GM18861 (cell line): ENCODE results near the gene FCN3.
"Not testable (repeated sequence)": the region's sequence is repeated elsewhere in the genome, so short reads cannot be mapped to it uniquely, and the experiment has no call there.

ENCODE experiments used
- ATAC-seq: cut with Tn5 transposase; IDR thresholded peaks from one replicate; pipeline ENCODE4 v1.9.1; 2021; ENCODE audit not compliant: unreplicated experiment

FCN3 gene

DNA sequence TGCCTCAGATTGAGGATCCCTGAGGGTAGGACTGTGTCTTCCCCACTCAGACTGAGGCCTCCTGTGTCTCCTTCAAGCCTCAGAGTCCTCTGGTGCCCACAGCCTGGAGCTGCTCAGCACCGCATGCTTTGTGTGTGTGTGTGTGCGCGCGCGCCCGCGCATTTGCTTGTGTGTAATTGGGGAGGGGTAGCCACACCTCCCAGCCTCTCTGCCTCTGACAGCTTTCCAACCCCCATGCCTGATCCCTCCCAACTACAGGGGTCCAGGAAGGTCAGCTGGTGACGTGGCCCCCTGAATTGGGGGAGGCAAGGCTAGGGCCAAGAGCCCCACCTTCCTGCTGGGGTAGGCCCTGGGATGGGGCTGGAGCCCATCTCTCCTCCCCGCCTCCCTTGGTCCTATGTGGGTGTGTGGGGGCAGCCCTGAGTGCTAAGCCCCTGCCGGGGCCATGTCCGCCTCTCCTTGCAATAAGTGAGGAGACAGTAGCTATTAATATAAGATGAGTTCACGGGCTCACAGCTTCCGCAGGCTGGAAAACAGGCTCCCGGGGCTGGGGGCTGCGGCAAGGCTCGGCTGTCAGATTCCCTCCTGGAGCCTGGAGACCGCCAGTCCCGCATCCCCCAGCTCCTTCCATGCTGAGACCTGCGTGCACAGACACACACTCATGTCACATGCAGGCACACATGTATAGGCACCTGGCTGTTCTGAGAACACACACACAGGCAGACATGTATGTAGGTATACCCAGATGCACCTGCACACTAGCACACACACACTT lies 24.8 kb upstream of the FCN3 start:
- ATAC-seq, result no peak

DNA sequence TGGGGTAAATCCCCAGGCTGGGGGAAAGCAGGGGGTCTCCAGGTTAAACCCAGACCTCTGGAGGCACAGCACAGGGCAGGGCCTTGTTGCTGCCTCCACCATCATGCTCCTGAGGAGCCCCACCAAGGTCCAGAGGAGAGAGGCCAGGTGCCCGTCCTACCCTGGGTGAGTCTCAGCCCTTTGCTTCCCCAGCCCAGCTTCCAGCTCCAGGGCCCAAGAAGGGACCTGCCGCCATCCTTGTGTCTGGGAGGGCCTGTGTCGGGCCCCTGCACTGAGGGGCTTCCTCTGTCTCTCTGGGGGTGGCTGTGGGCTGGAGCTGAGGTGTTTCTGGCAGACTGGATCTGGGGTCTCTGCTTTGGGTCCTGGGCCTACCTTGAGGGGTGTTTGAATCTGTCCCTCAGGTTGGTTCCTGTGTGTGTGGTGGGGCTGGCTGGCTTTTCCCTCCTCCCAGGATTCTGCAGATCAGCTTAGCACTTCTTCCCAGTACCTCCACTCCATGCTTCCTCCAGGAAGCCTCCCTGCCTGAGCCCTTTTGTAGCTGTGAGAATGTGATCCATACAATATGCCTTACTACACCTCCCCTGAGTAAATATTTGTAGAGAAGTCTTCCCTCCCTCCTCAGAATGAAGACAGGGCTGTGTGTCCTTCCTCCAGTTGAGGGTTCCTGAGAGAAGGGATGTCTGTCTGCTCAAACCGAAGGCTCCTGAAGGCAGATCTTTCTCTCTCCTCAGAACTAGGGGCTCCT lies 24.0 kb upstream of the FCN3 start:
- ATAC-seq, result no peak

- ATAC-seq, result no peak
Measured at GRCh38 chr1:27397749-27398148, 23.1 kb upstream of the FCN3 start.

DNA sequence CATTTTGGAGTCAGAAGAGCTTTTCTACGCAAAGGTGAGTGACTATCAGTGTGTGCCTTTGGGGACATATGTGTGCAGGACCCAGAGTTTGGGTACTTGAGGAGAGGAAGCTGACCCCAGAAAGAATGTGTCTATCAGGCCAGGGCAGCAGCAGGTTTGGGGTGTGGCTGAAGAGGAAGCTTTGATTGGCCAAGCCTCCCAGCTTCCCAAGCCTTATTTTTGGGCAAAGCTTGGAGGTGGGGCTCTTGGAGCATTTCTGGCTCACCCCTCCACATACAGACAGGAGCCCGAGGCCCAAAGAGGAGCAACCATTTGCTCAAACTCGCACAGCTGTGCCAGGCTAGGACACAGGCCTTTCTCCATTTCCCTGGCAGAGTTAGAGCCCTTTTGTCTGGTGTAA lies 22.5 kb upstream of the FCN3 start:
- ATAC-seq, result no peak

- no peak for ATAC-seq
Measured at GRCh38 chr1:27395441-27396195, 21.0 kb upstream of the FCN3 start.

- no peak for ATAC-seq
Measured at GRCh38 chr1:27394925-27395324, 20.3 kb upstream of the FCN3 start.

DNA sequence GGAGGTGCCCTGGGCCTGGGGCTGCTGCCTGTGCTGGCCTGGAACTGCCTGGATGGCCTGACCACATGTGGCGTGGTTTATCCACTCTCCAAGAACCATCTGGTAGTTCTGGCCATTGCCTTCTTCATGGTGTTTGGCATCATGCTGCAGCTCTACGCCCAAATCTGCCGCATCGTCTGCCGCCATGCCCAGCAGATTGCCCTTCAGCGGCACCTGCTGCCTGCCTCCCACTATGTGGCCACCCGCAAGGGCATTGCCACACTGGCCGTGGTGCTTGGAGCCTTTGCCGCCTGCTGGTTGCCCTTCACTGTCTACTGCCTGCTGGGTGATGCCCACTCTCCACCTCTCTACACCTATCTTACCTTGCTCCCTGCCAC lies 19.6 kb upstream of the FCN3 start:
- no peak for ATAC-seq

DNA sequence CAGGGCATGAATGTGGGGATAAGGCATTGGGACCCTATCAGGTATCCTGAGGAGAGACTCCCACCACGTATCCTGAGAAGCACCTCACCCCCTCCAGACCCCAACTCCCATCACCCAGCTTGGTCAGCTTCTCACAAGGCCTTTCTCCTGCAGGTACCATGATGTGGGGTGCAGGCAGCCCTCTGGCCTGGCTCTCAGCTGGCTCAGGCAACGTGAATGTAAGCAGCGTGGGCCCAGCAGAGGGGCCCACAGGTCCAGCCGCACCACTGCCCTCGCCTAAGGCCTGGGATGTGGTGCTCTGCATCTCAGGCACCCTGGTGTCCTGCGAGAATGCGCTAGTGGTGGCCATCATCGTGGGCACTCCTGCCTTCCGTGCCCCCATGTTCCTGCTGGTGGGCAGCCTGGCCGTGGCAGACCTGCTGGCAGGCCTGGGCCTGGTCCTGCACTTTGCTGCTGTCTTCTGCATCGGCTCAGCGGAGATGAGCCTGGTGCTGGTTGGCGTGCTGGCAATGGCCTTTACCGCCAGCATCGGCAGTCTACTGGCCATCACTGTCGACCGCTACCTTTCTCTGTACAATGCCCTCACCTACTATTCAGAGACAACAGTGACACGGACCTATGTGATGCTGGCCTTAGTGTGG lies 19.1 kb upstream of the FCN3 start:
- ATAC-seq, result no peak

- ATAC-seq, result no peak
Measured at GRCh38 chr1:27392778-27393635, 18.4 kb upstream of the FCN3 start.

DNA sequence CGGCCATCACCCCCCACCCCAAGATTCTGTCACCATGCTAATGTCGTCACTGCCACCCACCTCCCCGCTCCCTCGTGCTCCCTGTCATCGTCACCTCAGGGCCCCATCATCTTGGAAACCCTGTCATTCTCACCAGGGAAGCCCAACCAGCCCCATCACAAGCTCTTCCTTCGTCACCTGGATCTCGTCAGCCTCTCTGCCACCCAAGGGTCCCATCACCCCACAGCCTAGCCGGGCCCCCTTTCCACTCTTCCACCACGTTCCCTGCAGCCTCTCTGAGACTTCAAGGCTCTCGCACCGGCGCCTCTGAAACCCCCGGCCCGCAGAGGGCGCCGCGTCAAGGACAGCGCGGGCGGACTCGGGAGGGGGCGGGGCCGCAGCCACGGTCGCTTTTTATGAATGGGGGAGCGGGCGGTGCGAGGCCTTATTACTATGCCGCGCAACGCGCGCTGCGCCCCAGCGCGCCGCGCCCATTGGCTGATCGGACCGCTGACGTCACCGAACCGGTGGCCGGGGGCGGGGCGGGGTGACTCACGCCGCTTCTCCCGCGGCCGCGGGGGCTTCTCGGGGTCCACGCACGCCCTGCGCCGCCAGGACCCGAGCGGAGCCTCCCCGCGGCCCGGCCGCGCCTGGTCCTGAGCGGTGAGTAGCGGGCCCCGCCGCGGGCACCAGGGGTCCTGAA lies 17.6 kb upstream of the FCN3 start, which contains the start of gene GPR3:
Gene GPR3, plus strand, starts transcription at position 527 of the 682 bp plus-strand sequence. CDS start 1,177 bp downstream, outside the sequence.
- peak; percentile 68 for ATAC-seq

GRCh38 chr1:27391511-27392095 lies 17.0 kb upstream of the FCN3 start:
- no peak for ATAC-seq

DNA sequence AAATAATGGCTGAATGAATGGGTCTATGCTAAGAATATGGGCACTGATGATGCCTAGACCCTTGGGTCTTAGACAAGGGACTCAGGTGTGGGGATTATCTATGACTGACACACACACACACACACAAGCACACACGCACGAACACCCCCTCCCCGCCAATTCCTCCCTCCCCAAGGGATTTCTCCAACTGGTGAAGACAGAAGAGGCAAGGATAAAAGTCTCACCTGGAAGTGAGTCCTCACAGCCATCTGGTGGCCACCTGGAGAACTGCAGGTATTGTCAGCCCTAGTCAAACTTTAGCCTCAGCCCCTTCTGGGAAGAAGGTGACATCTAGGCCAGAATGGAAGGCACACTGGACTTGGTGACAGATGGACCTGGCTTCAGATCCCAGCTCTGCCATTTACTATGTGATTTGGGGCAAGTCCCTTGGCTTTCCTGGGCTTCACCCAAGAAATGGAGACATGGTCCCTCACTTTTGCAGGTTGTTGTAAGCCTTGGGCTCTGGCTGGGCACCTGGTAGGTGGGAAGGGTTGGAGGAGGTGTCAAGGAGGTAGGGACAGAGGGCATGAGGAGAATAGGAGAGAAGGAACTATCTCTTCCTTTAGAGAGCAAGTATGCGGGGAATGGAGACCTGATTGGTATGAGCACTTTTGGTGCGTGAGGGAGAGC lies 13.8 kb upstream of the FCN3 start:
- ATAC-seq, result no peak

DNA sequence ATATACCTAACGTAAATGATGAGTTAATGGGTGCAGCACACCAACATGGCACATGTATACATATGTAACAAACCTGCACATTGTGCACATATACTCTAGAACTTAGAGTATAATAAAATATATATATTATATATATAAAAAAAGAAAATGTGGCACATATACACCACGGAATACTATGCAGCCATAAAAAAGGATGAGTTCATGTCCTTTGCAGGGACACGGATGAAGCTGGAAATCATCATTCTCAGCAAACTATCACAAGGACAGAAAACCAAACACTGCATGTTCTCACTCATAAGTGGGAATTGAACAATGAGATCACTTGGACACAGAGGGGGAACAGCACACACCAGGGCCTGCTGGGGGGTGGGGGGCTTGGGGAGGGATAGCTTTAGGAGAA lies 10.2 kb upstream of the FCN3 start:
- ATAC-seq, result not testable (repeated sequence)

- no peak for ATAC-seq
Measured at GRCh38 chr1:27383661-27384060, 9.0 kb upstream of the FCN3 start.

GRCh38 chr1:27383039-27383605 lies 8.5 kb upstream of the FCN3 start, which contains the start of gene CD164L2:
CD164L2 (minus strand) TSS chr1:27383333; CDS start chr1:27383239, 94 bp downstream.
- no peak for ATAC-seq

GRCh38 chr1:27381969-27382762 lies 7.5 kb upstream of the FCN3 start:
- ATAC-seq, result no peak
